Muscle of leg (tissue), 11 donors: ENCODE data around the gene HLX. TPM values are rescaled to one million over a fixed set of nuclear protein-coding genes. Genes with fewer than 3 reads are reported as not detected.

ENCODE experiments used
- DNase-seq: peaks from one replicate; pipeline ENCODE4 v3.0.0; 2013
- H3K27ac ChIP-seq: one replicate; pipeline ENCODE4 v1.5.1; 2013; ENCODE audit warnings: mild to moderate bottlenecking, low read length, control low read depth
- H3K27me3 ChIP-seq: one replicate; pipeline ENCODE4 v1.6.1; 2013; ENCODE audit warnings: low read length; ENCODE audit not compliant: control insufficient read depth, insufficient read depth
- H3K36me3 ChIP-seq: one replicate; pipeline ENCODE4 v1.6.1; 2013; ENCODE audit warnings: low read length; ENCODE audit not compliant: control insufficient read depth, insufficient read depth
- H3K4me1 ChIP-seq: one replicate; pipeline ENCODE4 v1.6.1; 2013; ENCODE audit warnings: low read length; ENCODE audit not compliant: control insufficient read depth, insufficient read depth
- H3K4me3 ChIP-seq: one replicate; pipeline ENCODE4 v1.5.1; 2013; ENCODE audit warnings: low read length, control low read depth
- H3K9me3 ChIP-seq: replicated peaks from 2 replicates; pipeline ENCODE4 v1.6.1; 2013; ENCODE audit warnings: low read depth, low read length; ENCODE audit not compliant: control insufficient read depth
- WGBS: methylation state at CpG from one replicate; pipeline ENCODE4 v1.1.5; 2013; ENCODE audit warnings: missing lambda C conversion rate; ENCODE audit not compliant: insufficient coverage; 5-methylcytosine and 5-hydroxymethylcytosine counted together
- polyA plus RNA-seq, 8 donors: library from polyadenylated mRNA; unstranded; fragments of 120-200 nt; gene quantifications; one replicate each; pipeline versions ENCODE4 v1.2.1 to v1.2.3, GENCODE V29; 2013; ENCODE audit warnings: inconsistent platforms in 1 of 8, low replicate concordance in 1 of 8; ENCODE audit not compliant: insufficient read length in 8 of 8, insufficient read depth in 1 of 8
- total RNA-seq: library from RNA; stranded (reverse); fragments of 120-200 nt; gene quantifications from one replicate; pipeline ENCODE4 v1.2.4, GENCODE V29; 2013

The HLX gene
- total and polyA plus RNA-seq, 9 donors, result 12.8 to 29.8 (median 25.7) TPM

- H3K9me3 ChIP-seq, result no peaks in the 10 kb centered on the region
- H3K4me1 ChIP-seq, result no peaks in the 10 kb centered on the region
Observed at GRCh38 chr1:220914283-220915116, 35.3 kb downstream of the HLX start.

GRCh38 chr1:220915117-220915440, 35.8 kb downstream of the HLX start:
- Histone ChIP-seq H3K27ac (no peak overlapping the region), H3K36me3 (no peaks in the 10 kb centered on the region), H3K4me1 (no peaks in the 10 kb centered on the region), H3K4me3 (no peak overlapping the region), H3K9me3 (no peaks in the 10 kb centered on the region), H3K27me3 (no peaks in the 10 kb centered on the region)
- 85% methylated on average over 3 of the region's 4 CpGs for WGBS
- no peak for DNase-seq

More at GRCh38 chr1:220914283-220915116, 35.3 kb downstream of the HLX start:
- Histone ChIP-seq H3K4me3 (no peak overlapping the region), H3K36me3 (no peaks in the 10 kb centered on the region), H3K27me3 (no peaks in the 10 kb centered on the region), H3K27ac (no peak overlapping the region)
- DNase-seq, result peak; percentile 53
- WGBS, result 93% methylated on average over 2 of the region's 6 CpGs

GRCh38 chr1:220915954-220916353, 36.7 kb downstream of the HLX start:
- no CpG with 5 or more reads among the region's 1 CpG for WGBS
- Histone ChIP-seq H3K9me3 (no peaks in the 10 kb centered on the region), H3K4me1 (no peaks in the 10 kb centered on the region), H3K4me3 (no peak overlapping the region), H3K27me3 (no peaks in the 10 kb centered on the region), H3K27ac (no peak overlapping the region), H3K36me3 (no peaks in the 10 kb centered on the region)
- no peak for DNase-seq

- Histone ChIP-seq H3K36me3 (no peaks in the 10 kb centered on the region), H3K4me1 (peaks cover 3% of the 10 kb centered on the region), H3K4me3 (no peak overlapping the region), H3K27me3 (no peaks in the 10 kb centered on the region), H3K9me3 (no peaks in the 10 kb centered on the region), H3K27ac (no peak overlapping the region)
- 20% methylated on average over 2 of the region's 5 CpGs for WGBS
- no peak for DNase-seq
Observed at GRCh38 chr1:220917101-220917500, 37.9 kb downstream of the HLX start.

GRCh38 chr1:220917535-220918209, 38.4 kb downstream of the HLX start:
- H3K4me1 ChIP-seq, result peaks cover 3% of the 10 kb centered on the region
- 83% methylated on average over 1 of the region's 2 CpGs for WGBS
- H3K36me3 ChIP-seq, result no peaks in the 10 kb centered on the region
- H3K9me3 ChIP-seq, result no peaks in the 10 kb centered on the region
- H3K27me3 ChIP-seq, result no peaks in the 10 kb centered on the region
- no peak for DNase-seq
- no peak overlapping the region for H3K27ac ChIP-seq
- no peak overlapping the region for H3K4me3 ChIP-seq

GRCh38 chr1:220918285-220918951, 39.2 kb downstream of the HLX start:
- Histone ChIP-seq H3K9me3 (no peaks in the 10 kb centered on the region), H3K27me3 (no peaks in the 10 kb centered on the region), H3K4me3 (no peak overlapping the region), H3K36me3 (no peaks in the 10 kb centered on the region), H3K27ac (no peak overlapping the region), H3K4me1 (peaks cover 3% of the 10 kb centered on the region)
- whole genome bisulfite sequencing, result no CpG with 5 or more reads among the region's 1 CpG
- DNase-seq, result no peak

- Histone ChIP-seq H3K36me3 (no peaks in the 10 kb centered on the region), H3K27ac (no peak overlapping the region), H3K4me3 (no peak overlapping the region), H3K9me3 (no peaks in the 10 kb centered on the region), H3K4me1 (peaks cover 4% of the 10 kb centered on the region), H3K27me3 (no peaks in the 10 kb centered on the region)
- WGBS, result no CpG with 5 or more reads among the region's 2 CpGs
- DNase-seq, result no peak
Observed at GRCh38 chr1:220920967-220921366, 41.7 kb downstream of the HLX start.

- Histone ChIP-seq H3K36me3 (no peaks in the 10 kb centered on the region), H3K27ac (no peak overlapping the region), H3K27me3 (no peaks in the 10 kb centered on the region), H3K4me3 (no peak overlapping the region), H3K4me1 (peaks cover 7% of the 10 kb centered on the region), H3K9me3 (no peaks in the 10 kb centered on the region)
- DNase-seq, result no peak
- WGBS, result 100% methylated on average over 1 of the region's 2 CpGs
Observed at GRCh38 chr1:220921498-220921897, 42.3 kb downstream of the HLX start.

GRCh38 chr1:220921971-220922635, 42.9 kb downstream of the HLX start:
- Histone ChIP-seq H3K4me1 (peaks cover 7% of the 10 kb centered on the region), H3K27ac (no peak overlapping the region), H3K4me3 (no peak overlapping the region), H3K36me3 (no peaks in the 10 kb centered on the region), H3K27me3 (no peaks in the 10 kb centered on the region), H3K9me3 (no peaks in the 10 kb centered on the region)
- no peak for DNase-seq
- 33% methylated on average over 2 of the region's 8 CpGs for WGBS

GRCh38 chr1:220922951-220923350, 43.7 kb downstream of the HLX start:
- Histone ChIP-seq H3K4me1 (peaks cover 7% of the 10 kb centered on the region), H3K27ac (no peak overlapping the region), H3K36me3 (no peaks in the 10 kb centered on the region), H3K27me3 (no peaks in the 10 kb centered on the region), H3K4me3 (no peak overlapping the region), H3K9me3 (no peaks in the 10 kb centered on the region)
- peak; percentile 46 for DNase-seq
- WGBS, result 72% methylated on average over 3 of the region's 5 CpGs
